WTC11 (cell line): ENCODE measurements around the gene ABCB6.

Experiments used
- JUN ChIP-seq: sonication (generic); formaldehyde crosslinking; IDR thresholded peaks from 2 replicates; pipeline ENCODE4 v1.8.0; 2023; ENCODE audit warnings: mild to moderate bottlenecking, missing genetic modification reagents
- TF ChIP-seq, protein P1 (sequence below): fragments of 200-600 bp; IDR thresholded peaks from 2 replicates; pipeline ENCODE4 v1.8.0; 2022; ENCODE audit warnings: antibody characterized with exemption
- TF ChIP-seq, protein P2 (sequence below): sonication (generic); formaldehyde crosslinking; IDR thresholded peaks from 2 replicates; pipeline ENCODE4 v1.8.1; 2022; ENCODE audit warnings: low read depth, missing genetic modification reagents, borderline replicate concordance

DNA sequence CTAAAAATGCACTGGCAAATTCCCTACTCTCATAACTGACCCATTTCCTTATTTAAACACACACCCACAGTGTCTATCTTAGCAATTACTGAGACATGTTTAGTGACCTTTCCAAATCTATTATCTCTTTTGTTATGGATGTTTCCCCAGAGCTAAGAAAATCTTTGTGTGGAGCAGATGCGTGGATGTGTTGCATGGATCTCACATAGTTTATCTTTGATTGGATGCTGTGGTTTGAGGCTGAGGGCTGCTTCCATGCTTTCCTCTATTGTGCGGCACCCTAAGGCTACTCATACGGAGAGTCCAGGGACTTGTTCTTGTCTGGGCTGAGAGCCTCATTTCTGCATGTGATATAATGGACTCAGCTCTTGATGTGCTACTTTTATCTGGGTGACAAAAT lies 15.6 kb upstream of the ABCB6 start:
- TF ChIP-seq, protein P1, sequence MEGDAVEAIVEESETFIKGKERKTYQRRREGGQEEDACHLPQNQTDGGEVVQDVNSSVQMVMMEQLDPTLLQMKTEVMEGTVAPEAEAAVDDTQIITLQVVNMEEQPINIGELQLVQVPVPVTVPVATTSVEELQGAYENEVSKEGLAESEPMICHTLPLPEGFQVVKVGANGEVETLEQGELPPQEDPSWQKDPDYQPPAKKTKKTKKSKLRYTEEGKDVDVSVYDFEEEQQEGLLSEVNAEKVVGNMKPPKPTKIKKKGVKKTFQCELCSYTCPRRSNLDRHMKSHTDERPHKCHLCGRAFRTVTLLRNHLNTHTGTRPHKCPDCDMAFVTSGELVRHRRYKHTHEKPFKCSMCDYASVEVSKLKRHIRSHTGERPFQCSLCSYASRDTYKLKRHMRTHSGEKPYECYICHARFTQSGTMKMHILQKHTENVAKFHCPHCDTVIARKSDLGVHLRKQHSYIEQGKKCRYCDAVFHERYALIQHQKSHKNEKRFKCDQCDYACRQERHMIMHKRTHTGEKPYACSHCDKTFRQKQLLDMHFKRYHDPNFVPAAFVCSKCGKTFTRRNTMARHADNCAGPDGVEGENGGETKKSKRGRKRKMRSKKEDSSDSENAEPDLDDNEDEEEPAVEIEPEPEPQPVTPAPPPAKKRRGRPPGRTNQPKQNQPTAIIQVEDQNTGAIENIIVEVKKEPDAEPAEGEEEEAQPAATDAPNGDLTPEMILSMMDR: no peak
- no peak for TF ChIP-seq JUN (CRISPR knock-in tag)
- TF ChIP-seq, protein P2, sequence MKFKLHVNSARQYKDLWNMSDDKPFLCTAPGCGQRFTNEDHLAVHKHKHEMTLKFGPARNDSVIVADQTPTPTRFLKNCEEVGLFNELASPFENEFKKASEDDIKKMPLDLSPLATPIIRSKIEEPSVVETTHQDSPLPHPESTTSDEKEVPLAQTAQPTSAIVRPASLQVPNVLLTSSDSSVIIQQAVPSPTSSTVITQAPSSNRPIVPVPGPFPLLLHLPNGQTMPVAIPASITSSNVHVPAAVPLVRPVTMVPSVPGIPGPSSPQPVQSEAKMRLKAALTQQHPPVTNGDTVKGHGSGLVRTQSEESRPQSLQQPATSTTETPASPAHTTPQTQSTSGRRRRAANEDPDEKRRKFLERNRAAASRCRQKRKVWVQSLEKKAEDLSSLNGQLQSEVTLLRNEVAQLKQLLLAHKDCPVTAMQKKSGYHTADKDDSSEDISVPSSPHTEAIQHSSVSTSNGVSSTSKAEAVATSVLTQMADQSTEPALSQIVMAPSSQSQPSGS (CRISPR knock-in tag): no peak
